ENCODE measurements around the gene UGT2A1.

UGT2A1 gene

DNA sequence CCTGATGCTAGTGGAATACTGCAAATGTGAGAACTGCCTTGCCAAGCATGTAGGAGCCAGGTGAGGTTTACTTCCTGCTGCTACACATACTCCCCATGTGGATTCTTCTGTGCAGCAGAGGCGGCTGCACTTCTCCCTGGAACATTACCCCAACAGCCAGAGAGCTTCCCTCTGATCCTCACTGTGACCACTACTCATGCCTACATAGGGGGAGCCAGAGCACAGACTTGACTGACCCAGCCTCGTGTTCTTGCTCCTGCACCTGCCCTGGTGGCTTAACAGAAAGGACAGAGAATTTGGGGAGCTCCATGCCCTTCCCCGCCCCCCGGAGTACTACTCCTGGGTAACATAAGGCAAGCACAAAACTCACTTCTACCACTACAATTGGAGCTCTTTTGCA is 52.0 kb downstream of the UGT2A1 start:
- TF ChIP-seq, protein P1, sequence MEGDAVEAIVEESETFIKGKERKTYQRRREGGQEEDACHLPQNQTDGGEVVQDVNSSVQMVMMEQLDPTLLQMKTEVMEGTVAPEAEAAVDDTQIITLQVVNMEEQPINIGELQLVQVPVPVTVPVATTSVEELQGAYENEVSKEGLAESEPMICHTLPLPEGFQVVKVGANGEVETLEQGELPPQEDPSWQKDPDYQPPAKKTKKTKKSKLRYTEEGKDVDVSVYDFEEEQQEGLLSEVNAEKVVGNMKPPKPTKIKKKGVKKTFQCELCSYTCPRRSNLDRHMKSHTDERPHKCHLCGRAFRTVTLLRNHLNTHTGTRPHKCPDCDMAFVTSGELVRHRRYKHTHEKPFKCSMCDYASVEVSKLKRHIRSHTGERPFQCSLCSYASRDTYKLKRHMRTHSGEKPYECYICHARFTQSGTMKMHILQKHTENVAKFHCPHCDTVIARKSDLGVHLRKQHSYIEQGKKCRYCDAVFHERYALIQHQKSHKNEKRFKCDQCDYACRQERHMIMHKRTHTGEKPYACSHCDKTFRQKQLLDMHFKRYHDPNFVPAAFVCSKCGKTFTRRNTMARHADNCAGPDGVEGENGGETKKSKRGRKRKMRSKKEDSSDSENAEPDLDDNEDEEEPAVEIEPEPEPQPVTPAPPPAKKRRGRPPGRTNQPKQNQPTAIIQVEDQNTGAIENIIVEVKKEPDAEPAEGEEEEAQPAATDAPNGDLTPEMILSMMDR (conservative IDR thresholded peaks at IDR 0.05; ENCODE audit: low read depth), result no peak
- POLR2A ChIA-PET (ENCODE audit: low non-redundant PET), result no interaction called here
- no peak overlapping the region for H3K27ac ChIP-seq
- CTCF ChIA-PET, result no interaction called here
- DNase-seq (ENCODE audit: low spot score), result no peak

DNA sequence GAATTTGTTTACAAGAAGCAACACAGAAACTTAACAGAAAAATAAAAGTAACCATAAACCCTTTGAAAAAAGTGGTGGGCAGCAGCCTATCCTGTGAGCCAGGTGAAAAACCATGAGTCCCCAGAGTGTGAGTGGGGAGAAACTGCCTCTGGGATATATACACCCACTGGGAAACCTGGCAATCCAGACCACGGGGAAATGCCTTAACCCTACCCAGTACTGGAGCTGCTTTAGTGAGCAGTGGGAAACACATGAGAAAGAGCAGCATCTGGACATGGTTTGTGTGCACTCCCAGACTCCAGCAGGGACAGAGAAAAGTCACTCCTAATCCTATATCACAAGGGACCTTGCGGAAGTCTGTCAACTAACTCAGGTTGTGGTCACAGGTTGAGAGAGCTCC is 53.0 kb downstream of the UGT2A1 start:
- no peak overlapping the region for H3K27ac ChIP-seq
- ChIA-PET POLR2A (ENCODE audit: low non-redundant PET) (no interaction called here), CTCF (no interaction called here)
- no peak for DNase-seq (ENCODE audit: low spot score)
- TF ChIP-seq, protein P1 (conservative IDR thresholded peaks at IDR 0.05; ENCODE audit: low read depth), result no peak

DNA sequence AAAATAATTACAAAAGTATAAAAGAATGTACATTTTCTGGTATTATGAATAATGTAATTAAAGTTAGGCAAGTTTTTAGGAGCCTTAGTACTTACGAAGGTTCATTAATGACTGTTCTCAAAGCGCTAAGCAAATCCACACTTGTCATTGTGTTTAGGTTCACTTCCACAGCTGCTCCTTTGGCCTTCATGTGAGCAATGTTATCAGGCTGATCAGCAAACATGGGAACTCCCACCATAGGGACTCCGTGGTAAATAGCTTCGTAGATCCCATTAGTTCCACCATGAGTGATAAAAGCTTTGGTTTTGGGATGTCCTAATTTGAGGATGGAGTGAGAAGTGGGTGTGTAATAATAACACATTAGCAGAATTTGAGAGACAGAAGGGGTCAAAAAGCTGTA is 58.7 kb downstream of the UGT2A1 start:
- DNase-seq (ENCODE audit: low spot score), result no peak
- ChIA-PET POLR2A (ENCODE audit: low non-redundant PET) (no interaction called here), CTCF (interaction anchor here (0.6 kb wide), 1 partner anchor 355 kb away, joined by 8 read pairs; no protein-coding TSS in a partner anchor)
- no peak overlapping the region for H3K27ac ChIP-seq
- TF ChIP-seq, protein P1 (conservative IDR thresholded peaks at IDR 0.05; ENCODE audit: low read depth), result no peak

DNA sequence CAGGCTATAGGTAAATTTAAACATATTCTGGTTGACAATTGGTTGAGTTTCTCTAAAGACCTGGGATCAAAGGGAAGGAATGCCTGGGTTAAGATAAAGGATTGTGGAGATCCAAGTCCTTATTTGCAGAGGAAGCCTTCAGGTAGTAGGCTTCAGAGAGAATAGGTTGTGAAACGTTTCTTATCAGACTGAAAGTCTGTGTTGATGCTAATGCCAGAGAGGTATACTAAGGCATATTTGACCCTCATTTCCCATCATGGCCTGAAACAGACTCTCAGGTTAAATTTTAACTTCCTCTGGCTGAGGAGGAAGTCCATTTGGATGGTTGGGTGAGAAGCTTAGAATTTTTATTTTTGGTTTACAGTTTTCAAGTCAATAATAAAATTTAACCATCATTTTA is 61.7 kb downstream of the UGT2A1 start:
- ChIA-PET CTCF (no interaction called here), POLR2A (ENCODE audit: low non-redundant PET) (no interaction called here)
- TF ChIP-seq, protein P1 (conservative IDR thresholded peaks at IDR 0.05; ENCODE audit: low read depth), result no peak
- H3K27ac ChIP-seq, result no peak overlapping the region
- no peak for DNase-seq (ENCODE audit: low spot score)

DNA sequence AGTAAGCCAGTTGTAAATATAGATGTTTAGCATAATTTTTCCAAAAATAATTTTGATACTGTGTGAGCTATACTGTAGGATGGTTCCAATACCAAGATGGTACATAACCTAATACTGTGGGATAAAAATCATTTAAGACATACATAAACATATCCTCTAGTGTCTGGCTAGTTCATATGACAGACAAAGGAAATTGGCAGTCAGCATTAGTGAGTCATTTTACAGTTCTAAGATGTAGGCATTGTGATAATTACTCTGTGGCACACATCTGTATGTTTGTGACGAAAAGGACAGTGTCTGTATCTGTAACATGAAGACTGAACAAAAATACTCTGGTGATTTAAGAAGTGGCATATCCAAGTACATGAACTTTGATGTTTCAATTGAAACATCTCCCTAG is 63.2 kb downstream of the UGT2A1 start:
- ChIA-PET CTCF (no interaction called here), POLR2A (ENCODE audit: low non-redundant PET) (no interaction called here)
- TF ChIP-seq, protein P1 (conservative IDR thresholded peaks at IDR 0.05; ENCODE audit: low read depth), result no peak
- no peak for DNase-seq (ENCODE audit: low spot score)
- no peak overlapping the region for H3K27ac ChIP-seq

DNA sequence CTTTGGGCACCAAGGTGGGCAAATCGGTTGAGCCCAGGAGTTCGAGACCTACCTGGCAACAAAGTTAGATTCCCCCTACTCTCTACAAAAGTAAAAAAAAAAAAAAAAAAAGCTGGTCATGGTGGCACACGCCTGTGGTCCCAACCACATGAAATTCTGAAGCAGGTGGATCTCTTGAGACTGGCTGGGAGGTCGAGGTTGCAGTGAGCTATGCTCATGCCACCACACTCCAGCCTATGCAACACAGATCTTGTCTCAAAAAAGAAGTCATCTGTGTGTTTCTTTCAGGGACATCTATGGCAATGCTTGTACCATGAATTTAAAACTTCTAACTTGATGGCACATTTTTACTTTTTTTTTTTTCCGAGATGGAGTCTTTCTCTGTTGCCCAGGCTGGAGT is 68.9 kb downstream of the UGT2A1 start:
- TF ChIP-seq, protein P1 (conservative IDR thresholded peaks at IDR 0.05; ENCODE audit: low read depth), result no peak
- no peak for DNase-seq (ENCODE audit: low spot score)
- ChIA-PET CTCF (interaction anchor here (0.6 kb wide), 1 partner anchor 261 kb away, joined by 3 read pairs; no protein-coding TSS in a partner anchor), POLR2A (ENCODE audit: low non-redundant PET) (no interaction called here)
- no peak overlapping the region for H3K27ac ChIP-seq

DNA sequence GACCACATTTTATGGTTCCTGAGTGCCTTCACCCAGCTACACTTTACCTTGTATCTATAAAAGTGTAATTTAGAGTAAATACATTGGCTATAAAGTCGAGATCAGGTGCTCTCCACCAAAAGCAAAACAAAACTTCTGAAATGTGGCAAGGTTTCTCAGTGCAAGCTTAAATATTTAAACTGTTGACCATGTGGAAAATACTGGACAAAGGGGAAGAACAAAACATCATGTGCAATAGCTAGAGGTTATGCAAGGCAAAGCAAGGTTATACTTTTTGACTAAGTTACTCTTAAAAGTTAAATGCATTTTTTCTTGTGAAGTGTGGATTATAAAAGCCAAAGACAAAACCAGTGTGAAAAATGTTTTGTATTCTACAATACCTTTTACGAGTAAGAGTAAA is 69.5 kb downstream of the UGT2A1 start:
- DNase-seq (ENCODE audit: low spot score), result no peak
- ChIA-PET POLR2A (ENCODE audit: low non-redundant PET) (no interaction called here), CTCF (no interaction called here)
- TF ChIP-seq, protein P1 (conservative IDR thresholded peaks at IDR 0.05; ENCODE audit: low read depth), result no peak
- H3K27ac ChIP-seq, result no peak overlapping the region

Data from RWPE1 (cell line).